ENCODE results near the gene DOCK9. TPM values are rescaled to one million over a fixed set of nuclear protein-coding genes. Genes with fewer than 3 reads are reported as not detected.
A peak's percentile ranks its signal among the peaks of the same experiment; 100 is the strongest.

DOCK9 gene
- total RNA-seq, 1 experiment from 2014 or later = 36.6 TPM

- peaks cover 45% of the 10 kb centered on the region for H3K4me1 Mint-ChIP-seq
- ChIA-PET POLR2A (interaction anchor here (0.5 to 1.1 kb wide), 2 partner anchors 16 to 88 kb away, joined by 3 read pairs; no protein-coding TSS in a partner anchor), CTCF (interaction anchor here (0.7 to 4.0 kb wide), 4 partner anchors 31 to 198 kb away, joined by 3 to 22 read pairs (median 4); no protein-coding TSS in a partner anchor)
- H3K27ac Mint-ChIP-seq = peak overlapping the region; percentile 79; the same call in 1 of the 2 replicates
- DNase-seq (ENCODE audit: low spot score) (no peak), ATAC-seq (no peak)
- no peak overlapping the region for H3K4me3 Mint-ChIP-seq
- no peaks in the 10 kb centered on the region for H3K27me3 Mint-ChIP-seq (ENCODE audit: low read depth)
- TF ChIP-seq NR2C2 (CRISPR knock-in tag; IDR thresholded peaks at IDR 0.05) (no peak), ZNF263 (CRISPR knock-in tag; IDR thresholded peaks at IDR 0.05; ENCODE audit: low read depth) (no peak), IRF2 (CRISPR knock-in tag; IDR thresholded peaks at IDR 0.05; ENCODE audit: borderline replicate concordance, low read depth) (no peak), ZNF138 (CRISPR knock-in tag; conservative IDR thresholded peaks at IDR 0.05) (no peak), ATF3 (CRISPR knock-in tag; conservative IDR thresholded peaks at IDR 0.05) (no peak), NR1H2 (CRISPR knock-in tag; IDR thresholded peaks at IDR 0.05) (no peak), PREB (CRISPR knock-in tag; IDR thresholded peaks at IDR 0.05; ENCODE audit: borderline replicate concordance) (no peak), MYBL2 (CRISPR knock-in tag; IDR thresholded peaks at IDR 0.05) (no peak)
- H3K36me3 Mint-ChIP-seq = no peaks in the 10 kb centered on the region
- no peaks in the 10 kb centered on the region for H3K9me3 Mint-ChIP-seq
Observed at GRCh38 chr13:98978280-98978679, 416 bp upstream of the DOCK9 start.

DNA sequence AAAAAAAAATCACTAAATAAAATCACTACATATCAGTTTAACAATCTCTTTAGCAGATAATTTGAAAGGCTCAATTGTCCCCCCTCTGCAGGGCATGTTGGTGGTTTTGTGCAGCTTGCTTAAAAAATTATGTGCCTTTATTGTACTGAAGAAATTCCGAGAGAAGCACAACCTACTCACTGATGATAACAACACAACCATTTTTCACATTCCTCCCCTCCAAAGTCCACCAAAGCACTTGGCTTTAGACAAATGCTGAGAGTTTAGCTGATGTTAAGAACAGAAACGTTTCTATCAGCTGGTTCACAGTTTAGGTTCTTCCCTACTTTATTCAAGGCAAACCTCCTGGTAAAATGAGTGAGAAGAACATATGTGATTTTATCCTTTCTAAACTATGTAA, 923 bp downstream of the DOCK9 start:
- peaks cover 49% of the 10 kb centered on the region for H3K4me1 Mint-ChIP-seq
- no peak for TF ChIP-seq ETV6 (CRISPR knock-in tag; IDR thresholded peaks at IDR 0.05)
- TF ChIP-seq, protein P1, sequence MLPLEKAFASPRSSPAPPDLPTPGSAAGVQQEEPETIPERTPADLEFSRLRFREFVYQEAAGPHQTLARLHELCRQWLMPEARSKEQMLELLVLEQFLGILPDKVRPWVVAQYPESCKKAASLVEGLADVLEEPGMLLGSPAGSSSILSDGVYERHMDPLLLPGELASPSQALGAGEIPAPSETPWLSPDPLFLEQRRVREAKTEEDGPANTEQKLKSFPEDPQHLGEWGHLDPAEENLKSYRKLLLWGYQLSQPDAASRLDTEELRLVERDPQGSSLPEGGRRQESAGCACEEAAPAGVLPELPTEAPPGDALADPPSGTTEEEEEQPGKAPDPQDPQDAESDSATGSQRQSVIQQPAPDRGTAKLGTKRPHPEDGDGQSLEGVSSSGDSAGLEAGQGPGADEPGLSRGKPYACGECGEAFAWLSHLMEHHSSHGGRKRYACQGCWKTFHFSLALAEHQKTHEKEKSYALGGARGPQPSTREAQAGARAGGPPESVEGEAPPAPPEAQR (CRISPR knock-in tag; IDR thresholded peaks at IDR 0.05) = no peak
- TF ChIP-seq, protein P2, sequence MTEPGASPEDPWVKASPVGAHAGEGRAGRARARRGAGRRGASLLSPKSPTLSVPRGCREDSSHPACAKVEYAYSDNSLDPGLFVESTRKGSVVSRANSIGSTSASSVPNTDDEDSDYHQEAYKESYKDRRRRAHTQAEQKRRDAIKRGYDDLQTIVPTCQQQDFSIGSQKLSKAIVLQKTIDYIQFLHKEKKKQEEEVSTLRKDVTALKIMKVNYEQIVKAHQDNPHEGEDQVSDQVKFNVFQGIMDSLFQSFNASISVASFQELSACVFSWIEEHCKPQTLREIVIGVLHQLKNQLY (CRISPR knock-in tag; IDR thresholded peaks at IDR 0.05) = no peak
- TF ChIP-seq GRHL2 (CRISPR knock-in tag; IDR thresholded peaks at IDR 0.05; ENCODE audit: insufficient replicate concordance, severe bottlenecking) = no peak
- TF ChIP-seq, protein P3, sequence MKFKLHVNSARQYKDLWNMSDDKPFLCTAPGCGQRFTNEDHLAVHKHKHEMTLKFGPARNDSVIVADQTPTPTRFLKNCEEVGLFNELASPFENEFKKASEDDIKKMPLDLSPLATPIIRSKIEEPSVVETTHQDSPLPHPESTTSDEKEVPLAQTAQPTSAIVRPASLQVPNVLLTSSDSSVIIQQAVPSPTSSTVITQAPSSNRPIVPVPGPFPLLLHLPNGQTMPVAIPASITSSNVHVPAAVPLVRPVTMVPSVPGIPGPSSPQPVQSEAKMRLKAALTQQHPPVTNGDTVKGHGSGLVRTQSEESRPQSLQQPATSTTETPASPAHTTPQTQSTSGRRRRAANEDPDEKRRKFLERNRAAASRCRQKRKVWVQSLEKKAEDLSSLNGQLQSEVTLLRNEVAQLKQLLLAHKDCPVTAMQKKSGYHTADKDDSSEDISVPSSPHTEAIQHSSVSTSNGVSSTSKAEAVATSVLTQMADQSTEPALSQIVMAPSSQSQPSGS (CRISPR knock-in tag; IDR thresholded peaks at IDR 0.05; ENCODE audit: borderline replicate concordance, low read depth) = no peak
- TF ChIP-seq ZNF671 (CRISPR knock-in tag; IDR thresholded peaks at IDR 0.05) = no peak
- TF ChIP-seq ATF3 (CRISPR knock-in tag; conservative IDR thresholded peaks at IDR 0.05) = no peak
- no peak for TF ChIP-seq OVOL2 (CRISPR knock-in tag; IDR thresholded peaks at IDR 0.05; ENCODE audit: borderline replicate concordance)
- no peak for TF ChIP-seq ZNF138 (CRISPR knock-in tag; conservative IDR thresholded peaks at IDR 0.05)
- no peak for TF ChIP-seq EMX1 (CRISPR knock-in tag; IDR thresholded peaks at IDR 0.05)
- TF ChIP-seq, protein P4, sequence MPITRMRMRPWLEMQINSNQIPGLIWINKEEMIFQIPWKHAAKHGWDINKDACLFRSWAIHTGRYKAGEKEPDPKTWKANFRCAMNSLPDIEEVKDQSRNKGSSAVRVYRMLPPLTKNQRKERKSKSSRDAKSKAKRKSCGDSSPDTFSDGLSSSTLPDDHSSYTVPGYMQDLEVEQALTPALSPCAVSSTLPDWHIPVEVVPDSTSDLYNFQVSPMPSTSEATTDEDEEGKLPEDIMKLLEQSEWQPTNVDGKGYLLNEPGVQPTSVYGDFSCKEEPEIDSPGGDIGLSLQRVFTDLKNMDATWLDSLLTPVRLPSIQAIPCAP (CRISPR knock-in tag; IDR thresholded peaks at IDR 0.05) = no peak
- TF ChIP-seq SMAD4 (CRISPR knock-in tag; IDR thresholded peaks at IDR 0.05) = no peak
- TF ChIP-seq ZNF416 (CRISPR knock-in tag; IDR thresholded peaks at IDR 0.05) = no peak
- TF ChIP-seq JUN (CRISPR knock-in tag; IDR thresholded peaks at IDR 0.05) = no peak
- TF ChIP-seq NR1H2 (CRISPR knock-in tag; IDR thresholded peaks at IDR 0.05) = no peak
- no peak for TF ChIP-seq ZBTB21 (CRISPR knock-in tag; IDR thresholded peaks at IDR 0.05; ENCODE audit: borderline replicate concordance)
- TF ChIP-seq AR (CRISPR knock-in tag; IDR thresholded peaks at IDR 0.05) = no peak
- POLR2A ChIA-PET = no interaction called here
- H3K27me3 Mint-ChIP-seq (ENCODE audit: low read depth) = no peaks in the 10 kb centered on the region
- H3K9me3 Mint-ChIP-seq = no peaks in the 10 kb centered on the region
- H3K27ac Mint-ChIP-seq = peak overlapping the region; percentile 58; the same call in 1 of the 2 replicates
- CTCF ChIA-PET = interaction anchor here (1.4 to 4.0 kb wide), 4 partner anchors 8 to 110 kb away, joined by 3 to 22 read pairs (median 6); no protein-coding TSS in a partner anchor
- ATAC-seq (no peak), DNase-seq (ENCODE audit: low spot score) (no peak)
- no peak overlapping the region for H3K4me3 Mint-ChIP-seq
- no peaks in the 10 kb centered on the region for H3K36me3 Mint-ChIP-seq

Measured in WTC11 (cell line).